Uterine smooth muscle cell (primary cell): Measurements from ENCODE around the gene SERF1B. TPM values are rescaled to one million over a fixed set of nuclear protein-coding genes. Genes with fewer than 3 reads are reported as not detected.

Source experiments
- total RNA-seq: library from RNA; depleted of rRNA; stranded (reverse); fragments of >200 nt; gene quantifications from 2 replicates; pipeline ENCODE4 v1.2.3, GENCODE V29; 2014

Gene SERF1B
- 11.5 and 13.6 TPM in 2 replicates for total RNA-seq

DNA sequence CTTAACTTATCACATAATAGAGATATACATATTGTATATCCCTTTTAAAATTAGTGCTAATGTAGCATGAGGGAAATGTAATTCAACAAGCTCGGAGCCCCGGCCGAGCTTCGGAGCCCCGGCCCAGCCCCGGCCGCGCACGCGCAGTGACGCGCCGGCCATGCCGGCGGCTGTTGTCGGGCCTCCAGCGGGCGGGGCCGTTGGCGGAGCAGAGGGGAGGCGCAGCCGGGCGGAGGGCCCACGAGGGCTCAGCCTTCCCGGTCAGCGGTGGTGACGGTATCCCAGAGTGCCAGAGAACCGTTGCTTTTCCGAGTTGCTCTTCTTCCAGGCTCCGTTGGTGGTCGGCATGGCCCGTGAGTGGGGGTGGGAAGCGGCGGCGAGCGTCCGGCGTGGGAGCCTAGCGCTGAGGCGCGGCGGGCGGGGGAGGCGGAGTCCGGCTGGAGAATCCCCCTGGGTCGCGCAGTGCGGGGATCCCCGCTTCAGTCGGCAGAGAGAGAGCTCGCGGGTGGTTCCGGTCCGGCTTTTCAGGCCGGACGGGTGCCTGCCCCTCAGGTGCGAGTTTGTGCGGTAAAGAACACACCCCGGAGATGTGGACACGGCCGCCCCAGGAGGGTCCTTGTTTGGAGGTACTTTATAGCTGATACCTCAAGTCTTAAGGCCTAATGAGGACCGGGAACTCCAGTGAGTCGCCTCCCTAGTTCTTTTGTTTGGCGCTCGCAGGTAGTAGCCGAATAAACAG, at the start of gene SERF1B:
SERF1B (plus strand) TSS at position 146 of the 739 bp plus-strand sequence; CDS start at position 347, 201 bp downstream.

Other genes starting within 250 kb of the SERF1B start
- 33.6 and 50.0 TPM in 2 replicates for gene SMN2, start 24.4 kb downstream of the SERF1B start, total RNA-seq